Measurements from ENCODE around the gene PNMA6E.

The PNMA6E gene

DNA sequence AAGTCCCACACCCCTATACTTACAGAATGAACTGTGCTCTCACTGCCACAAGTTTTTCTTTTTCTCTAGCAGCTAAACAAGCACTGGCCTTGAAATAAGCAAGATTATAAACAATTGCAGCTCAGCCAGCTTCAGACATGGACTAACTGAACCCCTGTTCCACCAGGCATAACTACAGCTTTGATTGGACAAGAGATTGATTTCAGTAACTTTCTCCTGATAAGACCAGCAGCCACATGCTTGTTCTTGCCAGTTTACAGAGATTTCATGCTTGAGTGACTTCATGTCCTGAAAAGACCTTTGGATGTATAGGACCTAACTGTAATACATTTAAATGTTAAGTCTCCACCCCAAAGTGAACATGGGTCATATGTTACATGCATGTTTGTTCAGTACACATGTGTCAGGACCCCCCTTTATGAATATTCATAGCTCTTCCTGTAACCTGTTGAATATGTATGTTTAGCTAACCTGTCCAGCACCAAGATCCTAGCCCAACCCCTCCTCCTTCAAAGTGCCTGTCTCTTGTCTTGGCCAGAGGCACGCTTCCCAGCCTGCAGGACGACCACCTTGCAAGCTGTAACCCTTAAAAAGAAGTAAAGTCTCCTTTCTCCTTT lies 39.3 kb downstream of the PNMA6E start:
- no peak overlapping the region for H3K27ac ChIP-seq
- no peak for TF ChIP-seq ZFX (IDR thresholded peaks at IDR 0.05; ENCODE audit: borderline replicate concordance)
- TF ChIP-seq, protein P1, sequence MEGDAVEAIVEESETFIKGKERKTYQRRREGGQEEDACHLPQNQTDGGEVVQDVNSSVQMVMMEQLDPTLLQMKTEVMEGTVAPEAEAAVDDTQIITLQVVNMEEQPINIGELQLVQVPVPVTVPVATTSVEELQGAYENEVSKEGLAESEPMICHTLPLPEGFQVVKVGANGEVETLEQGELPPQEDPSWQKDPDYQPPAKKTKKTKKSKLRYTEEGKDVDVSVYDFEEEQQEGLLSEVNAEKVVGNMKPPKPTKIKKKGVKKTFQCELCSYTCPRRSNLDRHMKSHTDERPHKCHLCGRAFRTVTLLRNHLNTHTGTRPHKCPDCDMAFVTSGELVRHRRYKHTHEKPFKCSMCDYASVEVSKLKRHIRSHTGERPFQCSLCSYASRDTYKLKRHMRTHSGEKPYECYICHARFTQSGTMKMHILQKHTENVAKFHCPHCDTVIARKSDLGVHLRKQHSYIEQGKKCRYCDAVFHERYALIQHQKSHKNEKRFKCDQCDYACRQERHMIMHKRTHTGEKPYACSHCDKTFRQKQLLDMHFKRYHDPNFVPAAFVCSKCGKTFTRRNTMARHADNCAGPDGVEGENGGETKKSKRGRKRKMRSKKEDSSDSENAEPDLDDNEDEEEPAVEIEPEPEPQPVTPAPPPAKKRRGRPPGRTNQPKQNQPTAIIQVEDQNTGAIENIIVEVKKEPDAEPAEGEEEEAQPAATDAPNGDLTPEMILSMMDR (IDR thresholded peaks at IDR 0.05): no peak

DNA sequence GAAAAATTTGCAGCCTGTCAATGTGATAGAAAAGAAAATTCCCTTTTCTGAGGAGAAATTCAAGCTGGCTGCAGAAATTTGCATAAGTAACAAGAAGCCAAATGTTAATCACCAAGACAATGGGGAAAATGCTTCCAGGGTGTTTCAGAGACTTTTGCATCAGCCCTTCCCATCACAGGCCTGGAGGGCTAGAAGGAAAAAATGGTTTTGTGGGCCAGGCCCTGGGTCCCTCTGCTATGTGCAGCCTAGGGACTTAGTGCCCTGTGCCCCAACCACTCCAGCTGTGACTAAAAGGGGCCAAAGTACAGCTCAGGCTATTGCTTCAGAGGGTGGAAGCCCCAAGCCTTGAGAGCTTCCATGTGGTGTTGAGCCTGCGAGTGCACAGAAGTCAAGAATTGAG lies 43.3 kb downstream of the PNMA6E start:
- TF ChIP-seq, protein P1 (IDR thresholded peaks at IDR 0.05): no peak
- TF ChIP-seq ZFX (IDR thresholded peaks at IDR 0.05; ENCODE audit: borderline replicate concordance): no peak
- no peak overlapping the region for H3K27ac ChIP-seq

DNA sequence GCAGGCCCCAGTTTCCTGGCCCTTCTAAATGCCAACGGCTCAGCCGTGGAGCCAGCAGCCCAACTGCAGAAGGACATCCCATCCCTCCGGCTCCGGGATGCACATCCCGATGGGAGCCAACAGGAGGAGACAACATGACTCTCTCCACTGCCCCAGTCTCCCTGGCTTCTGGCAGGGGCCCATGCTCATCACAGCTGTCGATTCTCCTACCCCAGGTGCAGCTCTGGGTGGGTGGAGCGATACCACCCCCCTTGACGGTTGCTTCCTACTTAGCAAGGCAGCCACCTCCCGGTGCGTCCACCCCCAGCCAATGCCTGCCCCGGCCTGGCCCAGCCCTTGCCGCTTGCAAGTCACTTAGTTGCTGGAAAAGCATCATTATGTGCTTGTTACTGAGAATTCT lies 47.7 kb downstream of the PNMA6E start:
- TF ChIP-seq, protein P1 (IDR thresholded peaks at IDR 0.05): no peak
- TF ChIP-seq ZFX (IDR thresholded peaks at IDR 0.05; ENCODE audit: borderline replicate concordance): no peak
- no peak overlapping the region for H3K27ac ChIP-seq

DNA sequence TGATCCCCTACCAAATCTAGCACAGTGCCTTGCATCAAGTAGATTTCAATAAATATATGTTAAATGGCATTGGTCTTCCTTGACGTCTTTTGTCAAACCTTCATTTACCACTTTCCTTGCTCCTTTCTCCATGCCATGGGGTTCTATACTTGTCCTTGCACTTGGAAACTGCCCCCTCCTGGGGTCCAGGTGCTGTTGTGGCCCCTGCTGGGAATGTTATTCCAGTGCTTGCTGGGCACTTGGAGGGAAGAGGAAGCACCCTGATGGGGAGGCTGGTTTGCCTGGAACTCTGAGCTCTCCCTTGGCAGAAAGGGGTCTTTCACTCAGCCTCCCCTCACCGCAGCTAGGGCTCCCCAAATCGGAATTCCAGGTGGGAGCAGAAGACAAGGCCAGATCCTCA lies 48.3 kb downstream of the PNMA6E start:
- no peak for TF ChIP-seq ZFX (IDR thresholded peaks at IDR 0.05; ENCODE audit: borderline replicate concordance)
- TF ChIP-seq, protein P1 (IDR thresholded peaks at IDR 0.05): no peak
- H3K27ac ChIP-seq: no peak overlapping the region

DNA sequence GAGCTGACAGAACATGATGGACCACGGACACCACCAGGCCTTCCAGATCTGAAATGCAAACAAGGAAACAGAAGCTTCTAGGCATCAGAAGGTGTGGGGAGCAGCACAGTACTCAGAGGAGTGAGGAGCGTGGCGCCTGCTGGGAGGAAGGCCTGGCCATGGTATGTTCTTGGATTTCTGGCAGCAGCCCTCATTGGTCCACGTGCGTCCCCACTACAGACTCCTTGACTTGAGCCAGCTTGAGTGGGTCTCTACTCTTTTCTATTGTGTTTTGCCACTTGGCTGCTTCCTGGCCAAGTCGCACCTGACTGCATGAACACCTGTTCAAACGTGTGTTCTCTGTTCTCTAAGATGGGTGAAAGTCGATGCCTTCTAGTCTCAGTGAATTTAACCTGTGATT lies 49.2 kb downstream of the PNMA6E start:
- no peak for TF ChIP-seq ZFX (IDR thresholded peaks at IDR 0.05; ENCODE audit: borderline replicate concordance)
- TF ChIP-seq, protein P1 (IDR thresholded peaks at IDR 0.05): no peak
- H3K27ac ChIP-seq: no peak overlapping the region

DNA sequence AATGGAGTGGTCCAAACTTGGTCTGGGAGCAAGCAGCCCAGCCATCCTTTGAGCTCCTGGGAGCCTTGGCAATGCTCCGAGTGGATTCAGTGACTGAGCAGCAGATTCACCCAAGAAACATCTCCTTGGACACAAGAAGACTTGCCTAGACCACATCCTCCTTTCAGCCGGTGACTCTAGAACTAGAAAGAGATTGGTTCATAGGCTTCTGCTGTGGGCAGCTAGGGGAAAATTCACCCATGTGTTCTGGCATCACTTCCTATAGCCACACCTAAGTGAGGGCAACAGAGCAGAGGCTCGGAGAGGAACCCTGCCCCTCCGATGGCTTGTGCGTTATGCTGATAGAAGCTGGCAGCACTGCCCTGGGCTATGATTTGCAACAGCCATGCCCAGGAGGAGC lies 51.2 kb downstream of the PNMA6E start:
- H3K27ac ChIP-seq: no peak overlapping the region
- TF ChIP-seq, protein P1 (IDR thresholded peaks at IDR 0.05): no peak
- no peak for TF ChIP-seq ZFX (IDR thresholded peaks at IDR 0.05; ENCODE audit: borderline replicate concordance)

DNA sequence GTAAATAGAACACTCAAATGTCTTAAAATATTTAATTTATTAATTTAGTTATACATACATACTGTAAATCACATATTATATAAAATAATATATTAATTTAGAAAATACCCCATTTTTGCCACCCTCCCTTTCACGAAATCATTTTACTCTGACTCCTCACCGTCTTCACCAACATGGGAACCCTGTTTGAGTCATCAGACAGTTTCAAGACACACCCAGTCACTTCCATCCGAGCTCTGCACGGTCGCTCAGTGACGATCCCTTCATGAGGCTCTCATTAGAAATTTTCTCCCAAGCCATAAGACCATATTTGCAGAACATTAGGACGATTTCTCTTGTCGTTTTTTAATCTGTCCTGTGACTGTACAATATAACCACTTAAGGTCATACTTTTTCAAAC lies 52.7 kb downstream of the PNMA6E start:
- no peak overlapping the region for H3K27ac ChIP-seq
- TF ChIP-seq, protein P1 (IDR thresholded peaks at IDR 0.05): no peak
- TF ChIP-seq ZFX (IDR thresholded peaks at IDR 0.05; ENCODE audit: borderline replicate concordance): no peak

Data from 22Rv1 (cell line).